Kidney (tissue), 14 donors: Measurements from ENCODE around the gene USP6. TPM values are rescaled to one million over a fixed set of nuclear protein-coding genes. Genes with fewer than 3 reads are reported as not detected.
A peak's percentile ranks its signal among the peaks of the same experiment; 100 is the strongest.
"Not testable (repeated sequence)": the region's sequence is repeated elsewhere in the genome, so short reads cannot be mapped to it uniquely, and the experiment has no call there.

ENCODE experiments used
- DNase-seq, 5 donors: peaks; one replicate each; pipeline ENCODE4 v3.0.0-alpha.2; 2013 to 2020
- FAIRE-seq: peaks from 2 replicates; lab custom pipeline; 2012; peaks lifted over from hg19 to GRCh38; lab: Jason Lieb, UNC
- H3K27ac ChIP-seq, 2 donors: one replicate each; pipeline ENCODE4 v1.7.0; 2013; ENCODE audit warnings: low read depth in 2 of 2, low read length in 2 of 2, inconsistent platforms in 1 of 2
- H3K27me3 ChIP-seq: one replicate; pipeline ENCODE4 v1.7.1; 2013; ENCODE audit warnings: low read length, inconsistent platforms; ENCODE audit not compliant: control insufficient read depth, insufficient read depth
- H3K36me3 ChIP-seq, 3 donors: one replicate each; pipeline versions ENCODE4 v1.7.0 to v1.7.1; 2013; ENCODE audit warnings: low read length in 3 of 3, control low read depth in 1 of 3, inconsistent platforms in 1 of 3; ENCODE audit not compliant: insufficient read depth in 3 of 3, control insufficient read depth in 2 of 3
- H3K4me1 ChIP-seq, 3 donors: one replicate each; pipeline versions ENCODE4 v1.7.0 to v1.7.1; 2013; ENCODE audit warnings: low read length in 3 of 3, inconsistent platforms in 1 of 3, low read depth in 1 of 3; ENCODE audit not compliant: control insufficient read depth in 2 of 3, insufficient read depth in 2 of 3
- H3K4me3 ChIP-seq, 3 donors: one replicate each; pipeline versions ENCODE4 v1.7.0 to v1.8.1; 2013; ENCODE audit warnings: low read length in 3 of 3, control low read depth in 1 of 3, inconsistent platforms in 1 of 3
- H3K9ac ChIP-seq, 3 donors: one replicate each; pipeline versions ENCODE4 v1.7.0 to v1.7.1; 2013; ENCODE audit warnings: low read length in 3 of 3, control low read depth in 1 of 3, inconsistent platforms in 1 of 3
- H3K9me3 ChIP-seq, 3 donors: one replicate each; pipeline versions ENCODE4 v1.7.0 to v1.7.1; 2013; ENCODE audit warnings: low read length in 3 of 3, control low read depth in 1 of 3, inconsistent platforms in 1 of 3; ENCODE audit not compliant: control insufficient read depth in 2 of 3, insufficient read depth in 1 of 3
- CTCF ChIP-seq: IDR thresholded peaks from 3 replicates; pipeline ENCODE4 v1.5.1; 2012; ENCODE audit warnings: mild to moderate bottlenecking, moderate library complexity, borderline replicate concordance; ENCODE audit not compliant: insufficient read depth; ENCODE audit errors: extremely low read depth
- intact Hi-C: fragments of 100-400 bp; cut with DNase I; formaldehyde crosslinking; loops from one replicate; pipeline ENCODE4 v1.11.1; 2022
- polyA plus RNA-seq: library from polyadenylated mRNA; stranded (reverse); fragments of 350-450 nt; fragmentation: Illumina TruSeq; extraction: RNeasy Lipid Tissue Mini Kit (QIAGEN cat#74804); gene quantifications from one replicate; pipeline ENCODE4 v1.2.3, GENCODE V29; 2014; ENCODE audit warnings: low read depth, low replicate concordance; ENCODE audit not compliant: insufficient read depth
- total RNA-seq: library from RNA; stranded (reverse); fragmentation: NEBNext Ultra II Directional; extraction: Animal tissue kit (Norgen Biotek cat#: 25700); gene quantifications from one replicate; pipeline ENCODE4 v1.2.1, GENCODE V29; 2021
- donor health status: control.
- donor health status: control.
- donor health status: control.
- donor health status: control.
- donor health status: control.
- donor health status: DM: yes; HTN: yes; CAD: no.
- donor health status: Normal renal cell carcinoma (clear cell type).

The USP6 gene
- total and polyA plus RNA-seq, 2 donors from 2014 or later, result 0.06 to 0.19 TPM

- FAIRE-seq (no peak), DNase-seq (no peak)
- H3K27ac ChIP-seq, result no peak overlapping the region
- no peaks in the 10 kb centered on the region for H3K36me3 ChIP-seq
- no peak for TF ChIP-seq CTCF
- H3K9ac ChIP-seq, result no peak overlapping the region
- H3K27me3 ChIP-seq, result no peaks in the 10 kb centered on the region
- intact Hi-C loops, result no loop called here
- H3K4me1 ChIP-seq, result no peaks in the 10 kb centered on the region
- H3K4me3 ChIP-seq, result no peak overlapping the region
- H3K9me3 ChIP-seq, result no peaks in the 10 kb centered on the region
These were observed 15.4 kb downstream of the USP6 start for GRCh38 chr17:5131146-5131715.

GRCh38 chr17:5131799-5132502, 16.1 kb downstream of the USP6 start:
- FAIRE-seq, H3K27me3 ChIP-seq, H3K9me3 ChIP-seq, H3K27ac ChIP-seq, H3K4me1 ChIP-seq, intact Hi-C loops, H3K4me3 ChIP-seq, H3K36me3 ChIP-seq, H3K9ac ChIP-seq: not testable (repeated sequence)
- peak in 1 of 5 donors; percentile 18 for DNase-seq

GRCh38 chr17:5132503-5133225, 16.8 kb downstream of the USP6 start:
- H3K4me3 ChIP-seq, H3K9ac ChIP-seq, H3K4me1 ChIP-seq, DNase-seq, H3K27ac ChIP-seq, H3K9me3 ChIP-seq, H3K27me3 ChIP-seq, FAIRE-seq, intact Hi-C loops, H3K36me3 ChIP-seq: not testable (repeated sequence)

DNA sequence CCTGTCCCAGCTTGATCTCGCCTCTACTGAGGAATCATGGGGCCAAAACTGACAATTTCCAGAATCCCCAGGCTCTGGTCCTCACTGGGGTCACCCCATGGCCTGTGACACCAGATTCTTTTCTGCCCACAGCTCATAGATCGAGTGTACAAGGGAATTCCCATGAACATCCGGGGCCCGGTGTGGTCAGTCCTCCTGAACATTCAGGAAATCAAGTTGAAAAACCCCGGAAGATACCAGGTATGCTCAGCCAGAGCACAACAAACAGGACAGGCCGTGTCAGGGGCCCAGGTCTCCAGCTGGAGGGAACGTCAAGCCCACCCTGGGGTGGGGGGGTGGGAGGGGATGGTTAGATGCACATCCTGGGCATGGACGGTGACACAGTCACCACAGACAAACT, 17.5 kb downstream of the USP6 start:
- H3K36me3 ChIP-seq, result no peaks in the 10 kb centered on the region
- H3K9ac ChIP-seq, result no peak overlapping the region
- no peak overlapping the region for H3K4me3 ChIP-seq
- TF ChIP-seq CTCF, result no peak
- H3K9me3 ChIP-seq, result no peaks in the 10 kb centered on the region
- FAIRE-seq (no peak), DNase-seq (no peak)
- no peaks in the 10 kb centered on the region for H3K27me3 ChIP-seq
- H3K4me1 ChIP-seq, result no peaks in the 10 kb centered on the region
- H3K27ac ChIP-seq, result no peak overlapping the region
- intact Hi-C loops, result no loop called here

GRCh38 chr17:5133961-5134360, 18.1 kb downstream of the USP6 start:
- H3K27me3 ChIP-seq, H3K36me3 ChIP-seq, H3K27ac ChIP-seq, H3K4me1 ChIP-seq, H3K4me3 ChIP-seq, FAIRE-seq, H3K9ac ChIP-seq, intact Hi-C loops, H3K9me3 ChIP-seq: not testable (repeated sequence)
- DNase-seq, result peak in 1 of 5 donors; percentile 21

- intact Hi-C loops, result not testable (repeated sequence)
These were observed 18.7 kb downstream of the USP6 start for GRCh38 chr17:5134571-5134970.

More at GRCh38 chr17:5134571-5134970, 18.7 kb downstream of the USP6 start:
- not testable (repeated sequence) for H3K9ac ChIP-seq, H3K4me3 ChIP-seq, H3K27me3 ChIP-seq, H3K27ac ChIP-seq, FAIRE-seq, H3K4me1 ChIP-seq, H3K9me3 ChIP-seq, DNase-seq, H3K36me3 ChIP-seq
